Stimulated activated naive B cell treated with anti-CD40 and anti-IgM and Interleukin-4, amounts not matched to agents 10 μg/mL and 1 μg/mL and 100 μg/mL, for 72 hours (primary cell): ENCODE measurements around the gene MFSD1.

Experiments
- ATAC-seq, 2 donors: fragments of 150-1000 bp; cut with Tn5 transposase; replicated peaks; 2 replicates each; pipeline ENCODE4 v1.10.0; 2021; ENCODE audit warnings: moderate library complexity in 1 of 2
- DNase-seq: peaks from one replicate; pipeline ENCODE4 v3.0.0; 2021
- H3K27ac Mint-ChIP-seq: one replicate; pipeline ENCODE4 v1.8.0; 2022; ENCODE audit warnings: mild to moderate bottlenecking, mixed read lengths
- H3K27me3 Mint-ChIP-seq, 2 donors: one replicate each; pipeline ENCODE4 v1.8.0; 2022; ENCODE audit warnings: mixed read lengths in 2 of 2
- H3K36me3 Mint-ChIP-seq, 2 donors: one replicate each; pipeline ENCODE4 v1.8.0; 2022; ENCODE audit warnings: mixed read lengths in 2 of 2, mild to moderate bottlenecking in 1 of 2
- H3K4me1 Mint-ChIP-seq, 2 donors: one replicate each; pipeline ENCODE4 v1.8.0; 2022; ENCODE audit warnings: mixed read lengths in 2 of 2, mild to moderate bottlenecking in 1 of 2
- H3K4me3 Mint-ChIP-seq, 2 donors: one replicate each; pipeline ENCODE4 v1.8.0; 2022; ENCODE audit warnings: mild to moderate bottlenecking in 2 of 2, mixed read lengths in 2 of 2, moderate library complexity in 1 of 2
- H3K9me3 Mint-ChIP-seq, 2 donors: one replicate each; pipeline ENCODE4 v1.8.0; 2022; ENCODE audit warnings: mixed read lengths in 2 of 2, mild to moderate bottlenecking in 1 of 2

Gene MFSD1

GRCh38 chr3:158771982-158772381 is 29.9 kb upstream of the MFSD1 start:
- no peak overlapping the region for H3K4me3 Mint-ChIP-seq
- no peak for ATAC-seq
- H3K27me3 Mint-ChIP-seq, result no peaks in the 10 kb centered on the region
- peaks cover 5 to 14% of the 10 kb centered on the region in 2 donors for H3K36me3 Mint-ChIP-seq
- H3K27ac Mint-ChIP-seq, result no peak overlapping the region
- H3K4me1 Mint-ChIP-seq, result no peaks in the 10 kb centered on the region
- no peak for DNase-seq
- no peaks in the 10 kb centered on the region for H3K9me3 Mint-ChIP-seq

- H3K4me3 Mint-ChIP-seq, result no peak overlapping the region
- no peak for DNase-seq
- no peak overlapping the region for H3K27ac Mint-ChIP-seq
- no peaks in the 10 kb centered on the region for H3K9me3 Mint-ChIP-seq
- H3K27me3 Mint-ChIP-seq, result no peaks in the 10 kb centered on the region
- H3K36me3 Mint-ChIP-seq, result peaks cover 5 to 17% of the 10 kb centered on the region in 2 donors
- no peaks in the 10 kb centered on the region for H3K4me1 Mint-ChIP-seq
- ATAC-seq, result no peak
These were observed 28.7 kb upstream of the MFSD1 start for GRCh38 chr3:158773166-158773565.

- ATAC-seq (no peak), DNase-seq (no peak)
- no peak overlapping the region for H3K4me3 Mint-ChIP-seq
- no peak overlapping the region for H3K27ac Mint-ChIP-seq
- H3K27me3 Mint-ChIP-seq, result no peaks in the 10 kb centered on the region
- H3K9me3 Mint-ChIP-seq, result no peaks in the 10 kb centered on the region
- peaks cover 5 to 17% of the 10 kb centered on the region in 2 donors for H3K36me3 Mint-ChIP-seq
- H3K4me1 Mint-ChIP-seq, result no peaks in the 10 kb centered on the region
These were observed 27.7 kb upstream of the MFSD1 start for GRCh38 chr3:158773845-158774830.

- ATAC-seq (no peak), DNase-seq (no peak)
- peaks cover 5 to 20% of the 10 kb centered on the region in 2 donors for H3K36me3 Mint-ChIP-seq
- H3K4me1 Mint-ChIP-seq, result no peaks in the 10 kb centered on the region
- H3K4me3 Mint-ChIP-seq, result no peak overlapping the region
- no peak overlapping the region for H3K27ac Mint-ChIP-seq
- H3K9me3 Mint-ChIP-seq, result no peaks in the 10 kb centered on the region
- H3K27me3 Mint-ChIP-seq, result no peaks in the 10 kb centered on the region
These were observed 26.9 kb upstream of the MFSD1 start for GRCh38 chr3:158774965-158775364.

- DNase-seq (no peak), ATAC-seq (no peak)
- peaks cover 5 to 17% of the 10 kb centered on the region in 2 donors for H3K36me3 Mint-ChIP-seq
- no peaks in the 10 kb centered on the region for H3K4me1 Mint-ChIP-seq
- no peak overlapping the region for H3K27ac Mint-ChIP-seq
- H3K4me3 Mint-ChIP-seq, result no peak overlapping the region
- no peaks in the 10 kb centered on the region for H3K27me3 Mint-ChIP-seq
- no peaks in the 10 kb centered on the region for H3K9me3 Mint-ChIP-seq
These were observed 26.1 kb upstream of the MFSD1 start for GRCh38 chr3:158775426-158776410.

- no peaks in the 10 kb centered on the region for H3K9me3 Mint-ChIP-seq
- peaks cover 5 to 17% of the 10 kb centered on the region in 2 donors for H3K36me3 Mint-ChIP-seq
- H3K4me1 Mint-ChIP-seq, result no peaks in the 10 kb centered on the region
- no peak overlapping the region for H3K27ac Mint-ChIP-seq
- H3K4me3 Mint-ChIP-seq, result no peak overlapping the region
- DNase-seq (no peak), ATAC-seq (no peak)
- H3K27me3 Mint-ChIP-seq, result no peaks in the 10 kb centered on the region
These were observed 25.3 kb upstream of the MFSD1 start for GRCh38 chr3:158776531-158776930.

- Mint-ChIP-seq H3K27me3 (no peaks in the 10 kb centered on the region), H3K27ac (no peak overlapping the region)
These were observed 24.5 kb upstream of the MFSD1 start for GRCh38 chr3:158777161-158777873.

GRCh38 chr3:158780766-158781165 is 21.1 kb upstream of the MFSD1 start:
- no peaks in the 10 kb centered on the region for H3K27me3 Mint-ChIP-seq
- H3K4me1 Mint-ChIP-seq, result no peaks in the 10 kb centered on the region
- no peak overlapping the region for H3K27ac Mint-ChIP-seq
- no peak for DNase-seq
- peaks cover 0 to under 1% of the 10 kb centered on the region in 2 donors for H3K9me3 Mint-ChIP-seq
- H3K36me3 Mint-ChIP-seq, result peaks cover 2 to 10% of the 10 kb centered on the region in 2 donors
- no peak overlapping the region for H3K4me3 Mint-ChIP-seq
- no peak for ATAC-seq

More at GRCh38 chr3:158777161-158777873, 24.5 kb upstream of the MFSD1 start:
- DNase-seq, result no peak
- ATAC-seq, result no peak
- Mint-ChIP-seq H3K9me3 (no peaks in the 10 kb centered on the region), H3K4me3 (no peak overlapping the region), H3K36me3 (peaks cover 5 to 19% of the 10 kb centered on the region in 2 donors), H3K4me1 (no peaks in the 10 kb centered on the region)

- Mint-ChIP-seq H3K4me1 (no peaks in the 10 kb centered on the region), H3K36me3 (peaks cover 2 to 14% of the 10 kb centered on the region in 2 donors), H3K9me3 (peaks cover 0 to 4% of the 10 kb centered on the region in 2 donors), H3K27ac (no peak overlapping the region), H3K4me3 (no peak overlapping the region), H3K27me3 (no peaks in the 10 kb centered on the region)
- ATAC-seq (no peak), DNase-seq (no peak)
These were observed 20.7 kb upstream of the MFSD1 start for GRCh38 chr3:158781191-158781590.

GRCh38 chr3:158781849-158782248 is 20.0 kb upstream of the MFSD1 start:
- Mint-ChIP-seq H3K9me3 (peaks cover 0 to 4% of the 10 kb centered on the region in 2 donors), H3K27me3 (no peaks in the 10 kb centered on the region)
- no peak for ATAC-seq

GRCh38 chr3:158782283-158782989 is 19.4 kb upstream of the MFSD1 start:
- peaks cover 0 to 4% of the 10 kb centered on the region in 2 donors for H3K9me3 Mint-ChIP-seq
- no peak for DNase-seq
- H3K36me3 Mint-ChIP-seq, result peaks cover 2 to 16% of the 10 kb centered on the region in 2 donors
- no peaks in the 10 kb centered on the region for H3K27me3 Mint-ChIP-seq
- H3K4me3 Mint-ChIP-seq, result no peak overlapping the region
- no peak for ATAC-seq
- H3K4me1 Mint-ChIP-seq, result no peaks in the 10 kb centered on the region
- H3K27ac Mint-ChIP-seq, result no peak overlapping the region

More at GRCh38 chr3:158781849-158782248, 20.0 kb upstream of the MFSD1 start:
- Mint-ChIP-seq H3K36me3 (peaks cover 2 to 18% of the 10 kb centered on the region in 2 donors), H3K27ac (no peak overlapping the region), H3K4me1 (no peaks in the 10 kb centered on the region), H3K4me3 (no peak overlapping the region)
- no peak for DNase-seq

GRCh38 chr3:158783051-158783450 is 18.8 kb upstream of the MFSD1 start:
- no peak for ATAC-seq
- Mint-ChIP-seq H3K4me1 (no peaks in the 10 kb centered on the region), H3K4me3 (no peak overlapping the region), H3K9me3 (peaks cover 0 to 4% of the 10 kb centered on the region in 2 donors), H3K36me3 (peaks cover 2 to 15% of the 10 kb centered on the region in 2 donors), H3K27ac (no peak overlapping the region), H3K27me3 (no peaks in the 10 kb centered on the region)
- no peak for DNase-seq

GRCh38 chr3:158785972-158786371 is 15.9 kb upstream of the MFSD1 start:
- peaks cover 2 to 11% of the 10 kb centered on the region in 2 donors for H3K36me3 Mint-ChIP-seq
- ATAC-seq (no peak), DNase-seq (no peak)
- peaks cover 0 to 4% of the 10 kb centered on the region in 2 donors for H3K9me3 Mint-ChIP-seq
- no peaks in the 10 kb centered on the region for H3K27me3 Mint-ChIP-seq
- H3K4me1 Mint-ChIP-seq, result peaks cover 0 to under 1% of the 10 kb centered on the region in 2 donors
- H3K4me3 Mint-ChIP-seq, result no peak overlapping the region
- no peak overlapping the region for H3K27ac Mint-ChIP-seq
